OCI-LY1 (cell line): ENCODE data around the gene NPLOC4.

ENCODE experiments used
- CTCF ChIP-seq: fragments of 200-600 bp; sonication (generic), shearing (Covaris generic); IDR thresholded peaks from 2 replicates; pipeline ENCODE4 v1.5.1; 2017; ENCODE audit warnings: mild to moderate bottlenecking, antibody characterized with exemption, low read length, moderate library complexity, mixed read lengths
- EZH2 ChIP-seq: fragments of 200-600 bp; sonication (generic), shearing (Covaris generic); IDR thresholded peaks from 2 replicates; pipeline ENCODE4 v1.8.0; 2017; ENCODE audit warnings: borderline replicate concordance, mixed run types, mild to moderate bottlenecking, antibody characterized with exemption, low read length, moderate library complexity, mixed read lengths

GRCh38 chr17:81680150-81680549 lies 43.2 kb upstream of the NPLOC4 start:
- no peak for TF ChIP-seq CTCF
- TF ChIP-seq EZH2: no peak
